Endothelial cell of umbilical vein (primary cell): Measurements from ENCODE around the gene HLTF.

Source experiments
- EZH2 ChIP-seq: IDR thresholded peaks from 2 replicates; pipeline ENCODE4 v1.6.1; 2012; ENCODE audit warnings: borderline replicate concordance, low read depth, mild to moderate bottlenecking, moderate library complexity, low read length, inconsistent platforms; ENCODE audit not compliant: severe bottlenecking
- JUN ChIP-seq: IDR thresholded peaks from 2 replicates; pipeline ENCODE4 v1.6.1; 2011; ENCODE audit warnings: borderline replicate concordance, low read depth; ENCODE audit not compliant: insufficient read length, insufficient read depth
- POLR2A ChIP-seq: IDR thresholded peaks from 2 replicates; pipeline ENCODE4 v1.6.1; 2012; ENCODE audit warnings: low read depth, mild to moderate bottlenecking, control low read depth, low read length
- TF ChIP-seq, protein P1 (sequence below), 2 donors: IDR thresholded peaks; 1 replicate in 1 of 2; 2 replicates in 1 of 2; pipeline ENCODE4 v1.5.1; 2011; ENCODE audit warnings: low read length in 2 of 2, mild to moderate bottlenecking in 2 of 2, moderate library complexity in 2 of 2, control low read depth in 1 of 2, inconsistent platforms in 1 of 2, low read depth in 1 of 2; ENCODE audit not compliant: insufficient read depth in 1 of 2; ENCODE audit errors: extremely low read depth in 1 of 2
- TF ChIP-seq, protein P2 (sequence below): IDR thresholded peaks from 2 replicates; pipeline ENCODE4 v1.6.1; 2011; ENCODE audit not compliant: insufficient read depth, insufficient read length

DNA sequence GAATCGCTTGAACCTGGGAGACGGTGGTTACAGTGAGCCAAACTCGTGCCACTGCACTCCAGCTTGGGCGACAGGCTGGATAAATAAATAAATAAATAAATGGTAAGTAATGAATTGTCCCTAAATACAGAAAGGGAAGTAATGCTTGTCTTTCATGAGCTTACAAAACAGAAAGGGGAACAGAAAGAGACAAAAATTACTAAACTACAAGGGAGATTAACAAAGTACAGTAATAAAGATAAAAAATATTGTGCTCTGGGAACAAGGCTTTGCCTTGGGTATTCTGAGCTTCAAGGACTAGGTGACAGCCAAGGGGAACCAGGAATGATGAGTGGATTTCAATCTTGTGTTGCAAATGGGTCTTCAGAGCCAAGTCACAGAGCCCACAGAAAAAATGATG lies 9.2 kb upstream of the HLTF start:
- TF ChIP-seq, protein P1, sequence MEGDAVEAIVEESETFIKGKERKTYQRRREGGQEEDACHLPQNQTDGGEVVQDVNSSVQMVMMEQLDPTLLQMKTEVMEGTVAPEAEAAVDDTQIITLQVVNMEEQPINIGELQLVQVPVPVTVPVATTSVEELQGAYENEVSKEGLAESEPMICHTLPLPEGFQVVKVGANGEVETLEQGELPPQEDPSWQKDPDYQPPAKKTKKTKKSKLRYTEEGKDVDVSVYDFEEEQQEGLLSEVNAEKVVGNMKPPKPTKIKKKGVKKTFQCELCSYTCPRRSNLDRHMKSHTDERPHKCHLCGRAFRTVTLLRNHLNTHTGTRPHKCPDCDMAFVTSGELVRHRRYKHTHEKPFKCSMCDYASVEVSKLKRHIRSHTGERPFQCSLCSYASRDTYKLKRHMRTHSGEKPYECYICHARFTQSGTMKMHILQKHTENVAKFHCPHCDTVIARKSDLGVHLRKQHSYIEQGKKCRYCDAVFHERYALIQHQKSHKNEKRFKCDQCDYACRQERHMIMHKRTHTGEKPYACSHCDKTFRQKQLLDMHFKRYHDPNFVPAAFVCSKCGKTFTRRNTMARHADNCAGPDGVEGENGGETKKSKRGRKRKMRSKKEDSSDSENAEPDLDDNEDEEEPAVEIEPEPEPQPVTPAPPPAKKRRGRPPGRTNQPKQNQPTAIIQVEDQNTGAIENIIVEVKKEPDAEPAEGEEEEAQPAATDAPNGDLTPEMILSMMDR (IDR thresholded peaks at IDR 0.05; ENCODE audit: extremely low read depth in 1 of 2, insufficient read depth in 1 of 2, low read depth in 1 of 2, low read length in 2 of 2): no peak
- TF ChIP-seq JUN: no peak
- no peak for TF ChIP-seq EZH2
- TF ChIP-seq, protein P2, sequence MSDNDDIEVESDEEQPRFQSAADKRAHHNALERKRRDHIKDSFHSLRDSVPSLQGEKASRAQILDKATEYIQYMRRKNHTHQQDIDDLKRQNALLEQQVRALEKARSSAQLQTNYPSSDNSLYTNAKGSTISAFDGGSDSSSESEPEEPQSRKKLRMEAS: no peak
- no peak for TF ChIP-seq POLR2A
